A673 (cell line): Measurements from ENCODE around the gene PACRG.

ENCODE experiments used
- CTCF ChIP-seq: fragments of 300-800, 200-600 bp; sonication (generic); conservative IDR thresholded peaks from 2 replicates; pipeline ENCODE4 v1.5.1; 2017; ENCODE audit warnings: low read depth, mild to moderate bottlenecking, antibody characterized with exemption, low read length, moderate library complexity, mixed read lengths
- EZH2 ChIP-seq: fragments of 200-600 bp; sonication (generic); IDR thresholded peaks from 2 replicates; pipeline ENCODE4 v1.6.1; 2017; ENCODE audit warnings: borderline replicate concordance, low read depth, mild to moderate bottlenecking, mixed read lengths, antibody characterized with exemption, low read length; ENCODE audit not compliant: poor library complexity, severe bottlenecking

DNA sequence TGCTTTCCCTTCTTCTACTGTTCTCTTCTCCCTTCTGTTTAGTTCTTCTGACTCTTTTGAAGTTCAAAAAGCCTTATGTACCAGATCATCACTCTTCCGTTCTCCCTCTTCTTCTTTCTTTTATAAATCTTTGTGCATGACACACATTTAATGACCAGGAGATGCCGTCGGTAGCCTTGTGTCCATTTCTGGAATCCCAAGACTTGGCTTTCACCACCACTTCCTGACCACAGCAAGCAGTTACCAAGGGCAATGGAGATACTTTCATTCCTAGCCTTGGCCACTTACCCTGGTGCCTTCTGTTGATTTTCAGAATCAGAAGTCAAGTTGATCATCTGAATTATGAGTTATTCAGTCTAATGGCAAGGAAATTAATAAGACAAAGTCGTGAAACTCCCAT is 418.3 kb downstream of the PACRG start:
- no peak for TF ChIP-seq CTCF
- TF ChIP-seq EZH2, result no peak
